CD4-positive, CD25-positive, alpha-beta regulatory T cell (primary cell): ENCODE measurements around the gene OTOA. TPM values are rescaled to one million over a fixed set of nuclear protein-coding genes. Genes with fewer than 3 reads are reported as not detected.
"Not testable (repeated sequence)": the region's sequence is repeated elsewhere in the genome, so short reads cannot be mapped to it uniquely, and the experiment has no call there.

ENCODE experiments used
- ATAC-seq, 2 donors: fragments of 150-1000 bp; cut with Tn5 transposase; one replicate each; pipeline ENCODE4 v1.10.0; 2021; ENCODE audit warnings: low read depth in 2 of 2, moderate number of reproducible peaks in 2 of 2, moderate library complexity in 1 of 2
- DNase-seq, 3 donors: peaks; one replicate each; pipeline versions ENCODE4 v3.0.0 to v3.0.0-alpha.2; 2012 to 2022; ENCODE audit warnings: mixed read lengths in 1 of 3
- H3K27ac ChIP-seq: one replicate; pipeline ENCODE4 v1.7.0; 2013; ENCODE audit warnings: mild to moderate bottlenecking, low read length; ENCODE audit not compliant: insufficient read depth, poor library complexity, severe bottlenecking
- H3K27me3 ChIP-seq: one replicate; pipeline ENCODE4 v1.7.0; 2013; ENCODE audit warnings: low read length; ENCODE audit not compliant: control insufficient read depth, insufficient read depth
- H3K36me3 ChIP-seq: one replicate; pipeline ENCODE4 v1.7.0; 2013; ENCODE audit warnings: mild to moderate bottlenecking, low read length, moderate library complexity; ENCODE audit not compliant: control insufficient read depth, insufficient read depth
- H3K4me1 ChIP-seq: 2 replicates; pipeline ENCODE4 v1.7.0; 2013; ENCODE audit warnings: mild to moderate bottlenecking, low read length; ENCODE audit not compliant: insufficient read depth, control insufficient read depth, poor library complexity, severe bottlenecking
- H3K4me3 ChIP-seq: one replicate; pipeline ENCODE4 v1.7.0; 2013; ENCODE audit warnings: low read depth, mild to moderate bottlenecking, low read length, moderate library complexity
- H3K9me3 ChIP-seq, 2 experiments: 1 replicate in 1 of 2; 2 replicates in 1 of 2; pipeline ENCODE4 v1.7.0; 2013; ENCODE audit warnings: low read length in 2 of 2, mild to moderate bottlenecking in 1 of 2, moderate library complexity in 1 of 2; ENCODE audit not compliant: control insufficient read depth in 2 of 2
- H3K27ac Mint-ChIP-seq, 3 donors: one replicate each; pipeline ENCODE4 v1.8.0; 2020 to 2022; ENCODE audit warnings: mild to moderate bottlenecking in 3 of 3, mixed read lengths in 3 of 3, moderate library complexity in 2 of 3
- H3K27me3 Mint-ChIP-seq: one replicate; pipeline ENCODE4 v1.8.0; 2022; ENCODE audit warnings: mild to moderate bottlenecking, mixed read lengths
- H3K36me3 Mint-ChIP-seq: one replicate; pipeline ENCODE4 v1.8.0; 2020; ENCODE audit warnings: mixed read lengths
- H3K4me1 Mint-ChIP-seq, 4 donors: one replicate each; pipeline ENCODE4 v1.8.0; 2020 to 2022; ENCODE audit warnings: mixed read lengths in 4 of 4, mild to moderate bottlenecking in 1 of 4
- H3K4me3 Mint-ChIP-seq, 4 donors: one replicate each; pipeline ENCODE4 v1.8.0; 2020 to 2022; ENCODE audit warnings: mild to moderate bottlenecking in 4 of 4, mixed read lengths in 4 of 4, moderate library complexity in 3 of 4
- H3K9me3 Mint-ChIP-seq, 7 donors: one replicate each; pipeline ENCODE4 v1.8.0; 2020 to 2022; ENCODE audit warnings: mixed read lengths in 7 of 7, mild to moderate bottlenecking in 3 of 7, moderate library complexity in 2 of 7
- polyA plus RNA-seq, 4 donors: library from polyadenylated mRNA; unstranded; fragments of 300-500 nt; fragmentation: Illumina TruSeq; gene quantifications; one replicate each; pipeline ENCODE4 v1.2.3, GENCODE V29; 2021
- total RNA-seq: library from RNA; stranded (reverse); gene quantifications from one replicate; pipeline ENCODE4 v1.2.3, GENCODE V29; 2022

The OTOA gene
- total and polyA plus RNA-seq, 5 donors from 2014 or later, result not detected

GRCh38 chr16:21625026-21625425 lies 38.7 kb upstream of the OTOA start:
- ATAC-seq, result no peak
- no peaks in the 10 kb centered on the region for H3K27me3 Mint-ChIP-seq
- no peak for DNase-seq
- Histone ChIP-seq H3K4me3 (no peak overlapping the region), H3K9me3 (no peaks in the 10 kb centered on the region), H3K27ac (no peak overlapping the region), H3K4me1 (peaks cover 26% of the 10 kb centered on the region), H3K36me3 (peaks cover 23% of the 10 kb centered on the region), H3K27me3 (no peaks in the 10 kb centered on the region)
- H3K27ac Mint-ChIP-seq, result no peak overlapping the region
- no peaks in the 10 kb centered on the region for H3K9me3 Mint-ChIP-seq
- peaks cover 46% of the 10 kb centered on the region for H3K36me3 Mint-ChIP-seq
- no peak overlapping the region for H3K4me3 Mint-ChIP-seq
- peaks cover 25 to 56% (median 41%) of the 10 kb centered on the region in 4 donors for H3K4me1 Mint-ChIP-seq

GRCh38 chr16:21626659-21627277 lies 37.0 kb upstream of the OTOA start:
- peak; percentile 78 to 80 for ATAC-seq
- H3K9me3 ChIP-seq, result no peaks in the 10 kb centered on the region
- H3K4me3 Mint-ChIP-seq, result peak overlapping the region; percentile 10 to 81 (median 36)
- peaks cover 19% of the 10 kb centered on the region for H3K4me1 ChIP-seq
- peak in 1 of 3 donors; percentile 75 for DNase-seq
- H3K4me1 Mint-ChIP-seq, result peaks cover 25 to 46% (median 33%) of the 10 kb centered on the region in 4 donors
- peak overlapping the region; percentile 77 to 95 (median 88) for H3K27ac Mint-ChIP-seq
- peak overlapping the region; percentile 65 for H3K4me3 ChIP-seq
- no peaks in the 10 kb centered on the region for H3K27me3 Mint-ChIP-seq
- no peaks in the 10 kb centered on the region for H3K27me3 ChIP-seq
- H3K36me3 ChIP-seq, result peaks cover 24% of the 10 kb centered on the region
- H3K27ac ChIP-seq, result peak overlapping the region; percentile 34
- H3K9me3 Mint-ChIP-seq, result no peaks in the 10 kb centered on the region
- peaks cover 41% of the 10 kb centered on the region for H3K36me3 Mint-ChIP-seq

- no peak overlapping the region for H3K4me3 ChIP-seq
- no peak for DNase-seq
- peaks cover 15% of the 10 kb centered on the region for H3K4me1 ChIP-seq
- no peaks in the 10 kb centered on the region for H3K9me3 Mint-ChIP-seq
- no peak for ATAC-seq
- H3K27ac ChIP-seq, result no peak overlapping the region
- no peaks in the 10 kb centered on the region for H3K27me3 ChIP-seq
- peaks cover 41% of the 10 kb centered on the region for H3K36me3 Mint-ChIP-seq
- peak overlapping the region in 2 of 3 donors; percentile 77 to 89 for H3K27ac Mint-ChIP-seq
- no peaks in the 10 kb centered on the region for H3K9me3 ChIP-seq
- no peaks in the 10 kb centered on the region for H3K27me3 Mint-ChIP-seq
- peak overlapping the region in 1 of 4 donors; percentile 27 for H3K4me3 Mint-ChIP-seq
- H3K36me3 ChIP-seq, result peaks cover 24% of the 10 kb centered on the region
- H3K4me1 Mint-ChIP-seq, result peaks cover 15 to 34% (median 25%) of the 10 kb centered on the region in 4 donors
These were observed 35.5 kb upstream of the OTOA start for GRCh38 chr16:21628121-21628726.

GRCh38 chr16:21628772-21629171 lies 35.0 kb upstream of the OTOA start:
- no peak for DNase-seq
- H3K27ac Mint-ChIP-seq, result peak overlapping the region in 1 of 3 donors; percentile 77
- Histone ChIP-seq H3K36me3 (peaks cover 24% of the 10 kb centered on the region), H3K9me3 (no peaks in the 10 kb centered on the region), H3K27ac (no peak overlapping the region), H3K4me3 (no peak overlapping the region), H3K27me3 (no peaks in the 10 kb centered on the region), H3K4me1 (peaks cover 15% of the 10 kb centered on the region)
- no peak for ATAC-seq
- no peaks in the 10 kb centered on the region for H3K27me3 Mint-ChIP-seq
- peaks cover 38% of the 10 kb centered on the region for H3K36me3 Mint-ChIP-seq
- H3K4me3 Mint-ChIP-seq, result no peak overlapping the region
- no peaks in the 10 kb centered on the region for H3K9me3 Mint-ChIP-seq
- H3K4me1 Mint-ChIP-seq, result peaks cover 10 to 31% (median 24%) of the 10 kb centered on the region in 4 donors

GRCh38 chr16:21629616-21630539 lies 33.9 kb upstream of the OTOA start:
- H3K27me3 ChIP-seq, H3K27me3 Mint-ChIP-seq, H3K4me3 ChIP-seq, ATAC-seq, H3K27ac ChIP-seq, H3K9me3 Mint-ChIP-seq, DNase-seq, H3K9me3 ChIP-seq: not testable (repeated sequence)
- Mint-ChIP-seq H3K4me1 (peaks cover 10 to 29% (median 20%) of the 10 kb centered on the region in 4 donors), H3K36me3 (peaks cover 30% of the 10 kb centered on the region), H3K27ac (peak overlapping the region in 1 of 3 donors; percentile 77), H3K4me3 (peak overlapping the region in 1 of 4 donors; percentile 43)
- H3K36me3 ChIP-seq, result peaks cover 26% of the 10 kb centered on the region
- H3K4me1 ChIP-seq, result peaks cover 15% of the 10 kb centered on the region

GRCh38 chr16:21630866-21631265 lies 32.9 kb upstream of the OTOA start:
- peak overlapping the region in 1 of 3 donors; percentile 29 for H3K27ac Mint-ChIP-seq
- Histone ChIP-seq H3K4me1 (peaks cover 13% of the 10 kb centered on the region), H3K36me3 (peaks cover 18% of the 10 kb centered on the region)
- peaks cover 29% of the 10 kb centered on the region for H3K36me3 Mint-ChIP-seq
- DNase-seq, H3K27ac ChIP-seq, H3K9me3 Mint-ChIP-seq, H3K4me3 ChIP-seq, H3K27me3 ChIP-seq, H3K27me3 Mint-ChIP-seq, ATAC-seq, H3K9me3 ChIP-seq, H3K4me3 Mint-ChIP-seq: not testable (repeated sequence)
- H3K4me1 Mint-ChIP-seq, result peaks cover 10 to 21% (median 16%) of the 10 kb centered on the region in 4 donors

- Mint-ChIP-seq H3K4me1 (peaks cover 5 to 16% (median 14%) of the 10 kb centered on the region in 4 donors), H3K36me3 (peaks cover 32% of the 10 kb centered on the region), H3K27ac (peak overlapping the region in 1 of 3 donors; percentile 57)
- H3K4me1 ChIP-seq, H3K9me3 Mint-ChIP-seq, H3K27me3 ChIP-seq, H3K27me3 Mint-ChIP-seq, ATAC-seq, DNase-seq, H3K9me3 ChIP-seq, H3K4me3 Mint-ChIP-seq, H3K4me3 ChIP-seq, H3K27ac ChIP-seq: not testable (repeated sequence)
- peaks cover 18% of the 10 kb centered on the region for H3K36me3 ChIP-seq
These were observed 32.4 kb upstream of the OTOA start for GRCh38 chr16:21631376-21631775.
